ENCODE measurements around the gene RPRD1A. TPM values are rescaled to one million over a fixed set of nuclear protein-coding genes. Genes with fewer than 3 reads are reported as not detected.

RPRD1A gene
- total and polyA plus RNA-seq, 9 of the 15 experiments (the other 6 are each of a cell fraction or from before 2014, with no cell fraction given), result 30.2 to 142 (median 66.0) TPM

DNA sequence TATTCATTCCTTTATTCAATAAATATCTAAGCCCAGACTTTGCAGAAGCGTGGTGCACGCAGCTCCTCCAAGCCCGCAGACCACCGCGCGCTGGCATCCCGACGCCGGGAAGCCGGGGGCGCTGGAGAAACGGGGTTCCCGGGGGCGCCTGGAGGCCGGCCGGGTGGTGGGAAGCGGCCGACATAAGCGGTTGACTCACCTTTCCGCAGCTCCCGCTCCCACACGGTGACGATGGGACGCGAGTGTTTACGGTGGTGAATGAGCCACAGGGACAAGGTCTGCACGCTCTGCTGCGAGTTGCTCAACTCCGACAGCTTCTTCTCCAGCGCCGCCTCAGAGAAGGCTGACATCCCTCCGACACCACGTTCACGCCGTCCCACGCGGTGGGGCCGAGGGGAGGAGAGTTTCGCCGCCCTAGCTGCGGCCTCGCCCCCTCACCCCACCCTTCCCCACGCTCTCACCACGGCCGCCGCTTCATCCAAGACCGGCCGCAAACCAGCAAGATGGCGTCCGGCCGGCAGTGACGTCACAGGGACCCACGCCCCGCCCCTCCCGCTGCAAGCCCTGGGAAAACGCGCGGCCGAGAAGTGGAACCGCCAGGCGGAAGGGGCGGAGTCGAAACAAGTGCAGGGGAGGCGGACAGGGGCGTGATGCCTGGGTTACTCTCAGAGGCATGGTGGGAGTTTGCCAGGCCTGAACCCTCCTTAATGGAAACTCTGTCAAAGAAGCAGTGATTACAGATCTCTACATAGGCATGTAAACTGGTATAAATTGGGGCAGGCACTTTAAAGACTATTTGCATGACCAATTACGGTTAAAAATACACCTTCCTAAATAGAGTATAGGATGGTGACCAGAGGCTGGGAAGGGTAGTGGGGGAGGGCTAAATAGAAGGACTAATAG is at the start of gene RPRD1A (continued):
- TF ChIP-seq, protein P1, sequence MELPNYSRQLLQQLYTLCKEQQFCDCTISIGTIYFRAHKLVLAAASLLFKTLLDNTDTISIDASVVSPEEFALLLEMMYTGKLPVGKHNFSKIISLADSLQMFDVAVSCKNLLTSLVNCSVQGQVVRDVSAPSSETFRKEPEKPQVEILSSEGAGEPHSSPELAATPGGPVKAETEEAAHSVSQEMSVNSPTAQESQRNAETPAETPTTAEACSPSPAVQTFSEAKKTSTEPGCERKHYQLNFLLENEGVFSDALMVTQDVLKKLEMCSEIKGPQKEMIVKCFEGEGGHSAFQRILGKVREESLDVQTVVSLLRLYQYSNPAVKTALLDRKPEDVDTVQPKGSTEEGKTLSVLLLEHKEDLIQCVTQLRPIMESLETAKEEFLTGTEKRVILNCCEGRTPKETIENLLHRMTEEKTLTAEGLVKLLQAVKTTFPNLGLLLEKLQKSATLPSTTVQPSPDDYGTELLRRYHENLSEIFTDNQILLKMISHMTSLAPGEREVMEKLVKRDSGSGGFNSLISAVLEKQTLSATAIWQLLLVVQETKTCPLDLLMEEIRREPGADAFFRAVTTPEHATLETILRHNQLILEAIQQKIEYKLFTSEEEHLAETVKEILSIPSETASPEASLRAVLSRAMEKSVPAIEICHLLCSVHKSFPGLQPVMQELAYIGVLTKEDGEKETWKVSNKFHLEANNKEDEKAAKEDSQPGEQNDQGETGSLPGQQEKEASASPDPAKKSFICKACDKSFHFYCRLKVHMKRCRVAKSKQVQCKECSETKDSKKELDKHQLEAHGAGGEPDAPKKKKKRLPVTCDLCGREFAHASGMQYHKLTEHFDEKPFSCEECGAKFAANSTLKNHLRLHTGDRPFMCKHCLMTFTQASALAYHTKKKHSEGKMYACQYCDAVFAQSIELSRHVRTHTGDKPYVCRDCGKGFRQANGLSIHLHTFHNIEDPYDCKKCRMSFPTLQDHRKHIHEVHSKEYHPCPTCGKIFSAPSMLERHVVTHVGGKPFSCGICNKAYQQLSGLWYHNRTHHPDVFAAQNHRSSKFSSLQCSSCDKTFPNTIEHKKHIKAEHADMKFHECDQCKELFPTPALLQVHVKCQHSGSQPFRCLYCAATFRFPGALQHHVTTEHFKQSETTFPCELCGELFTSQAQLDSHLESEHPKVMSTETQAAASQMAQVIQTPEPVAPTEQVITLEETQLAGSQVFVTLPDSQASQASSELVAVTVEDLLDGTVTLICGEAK (IDR thresholded peaks at IDR 0.05), result peak; percentile 81
- TF ChIP-seq, protein P1 (CRISPR knock-in tag; IDR thresholded peaks at IDR 0.05), result no peak
- TF ChIP-seq ZNF324 (CRISPR knock-in tag; IDR thresholded peaks at IDR 0.05), result no peak
- peak; percentile 69; the same call in 1 of the 2 replicates for TF ChIP-seq PML (IDR thresholded peaks at IDR 0.05; ENCODE audit: low read length)
- TF ChIP-seq HLTF (IDR thresholded peaks at IDR 0.05), result no peak
- peak; percentile 57; the same call in 1 of the 2 replicates for TF ChIP-seq L3MBTL2 (IDR thresholded peaks at IDR 0.05)
- TF ChIP-seq, protein P2, sequence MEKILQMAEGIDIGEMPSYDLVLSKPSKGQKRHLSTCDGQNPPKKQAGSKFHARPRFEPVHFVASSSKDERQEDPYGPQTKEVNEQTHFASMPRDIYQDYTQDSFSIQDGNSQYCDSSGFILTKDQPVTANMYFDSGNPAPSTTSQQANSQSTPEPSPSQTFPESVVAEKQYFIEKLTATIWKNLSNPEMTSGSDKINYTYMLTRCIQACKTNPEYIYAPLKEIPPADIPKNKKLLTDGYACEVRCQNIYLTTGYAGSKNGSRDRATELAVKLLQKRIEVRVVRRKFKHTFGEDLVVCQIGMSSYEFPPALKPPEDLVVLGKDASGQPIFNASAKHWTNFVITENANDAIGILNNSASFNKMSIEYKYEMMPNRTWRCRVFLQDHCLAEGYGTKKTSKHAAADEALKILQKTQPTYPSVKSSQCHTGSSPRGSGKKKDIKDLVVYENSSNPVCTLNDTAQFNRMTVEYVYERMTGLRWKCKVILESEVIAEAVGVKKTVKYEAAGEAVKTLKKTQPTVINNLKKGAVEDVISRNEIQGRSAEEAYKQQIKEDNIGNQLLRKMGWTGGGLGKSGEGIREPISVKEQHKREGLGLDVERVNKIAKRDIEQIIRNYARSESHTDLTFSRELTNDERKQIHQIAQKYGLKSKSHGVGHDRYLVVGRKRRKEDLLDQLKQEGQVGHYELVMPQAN (IDR thresholded peaks at IDR 0.05; ENCODE audit: borderline replicate concordance), result peak; percentile 83
- no peak for TF ChIP-seq THRAP3 (IDR thresholded peaks at IDR 0.05; ENCODE audit: borderline replicate concordance)
- TF ChIP-seq SIN3A (IDR thresholded peaks at IDR 0.05; ENCODE audit: borderline replicate concordance in 2 of 2, control insufficient read depth in 1 of 2, low read depth in 2 of 2, low read length in 2 of 2), result peak; percentile 52 to 69; a peak in 1 of 4 replicates
- TF ChIP-seq, protein P3, sequence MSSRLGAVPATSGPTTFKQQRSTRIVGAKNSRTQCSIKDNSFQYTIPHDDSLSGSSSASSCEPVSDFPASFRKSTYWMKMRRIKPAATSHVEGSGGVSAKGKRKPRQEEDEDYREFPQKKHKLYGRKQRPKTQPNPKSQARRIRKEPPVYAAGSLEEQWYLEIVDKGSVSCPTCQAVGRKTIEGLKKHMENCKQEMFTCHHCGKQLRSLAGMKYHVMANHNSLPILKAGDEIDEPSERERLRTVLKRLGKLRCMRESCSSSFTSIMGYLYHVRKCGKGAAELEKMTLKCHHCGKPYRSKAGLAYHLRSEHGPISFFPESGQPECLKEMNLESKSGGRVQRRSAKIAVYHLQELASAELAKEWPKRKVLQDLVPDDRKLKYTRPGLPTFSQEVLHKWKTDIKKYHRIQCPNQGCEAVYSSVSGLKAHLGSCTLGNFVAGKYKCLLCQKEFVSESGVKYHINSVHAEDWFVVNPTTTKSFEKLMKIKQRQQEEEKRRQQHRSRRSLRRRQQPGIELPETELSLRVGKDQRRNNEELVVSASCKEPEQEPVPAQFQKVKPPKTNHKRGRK (tag; IDR thresholded peaks at IDR 0.05), result no peak
- no peak for TF ChIP-seq NFATC3 (IDR thresholded peaks at IDR 0.05)
- peak; percentile 88 for TF ChIP-seq GABPB1 (CRISPR knock-in tag; IDR thresholded peaks at IDR 0.05)
- TF ChIP-seq ERF (CRISPR knock-in tag; IDR thresholded peaks at IDR 0.05), result 0 out of 2 replicates have a peak, but pooled peaks have one; percentile 4
- TF ChIP-seq TRIM28 (IDR thresholded peaks at IDR 0.05), result no peak
